ENCODE results near the gene MDM4. TPM values are rescaled to one million over a fixed set of nuclear protein-coding genes. Genes with fewer than 3 reads are reported as not detected.

MDM4 gene
- total RNA-seq, 1 donor from 2014 or later = 127 TPM

DNA sequence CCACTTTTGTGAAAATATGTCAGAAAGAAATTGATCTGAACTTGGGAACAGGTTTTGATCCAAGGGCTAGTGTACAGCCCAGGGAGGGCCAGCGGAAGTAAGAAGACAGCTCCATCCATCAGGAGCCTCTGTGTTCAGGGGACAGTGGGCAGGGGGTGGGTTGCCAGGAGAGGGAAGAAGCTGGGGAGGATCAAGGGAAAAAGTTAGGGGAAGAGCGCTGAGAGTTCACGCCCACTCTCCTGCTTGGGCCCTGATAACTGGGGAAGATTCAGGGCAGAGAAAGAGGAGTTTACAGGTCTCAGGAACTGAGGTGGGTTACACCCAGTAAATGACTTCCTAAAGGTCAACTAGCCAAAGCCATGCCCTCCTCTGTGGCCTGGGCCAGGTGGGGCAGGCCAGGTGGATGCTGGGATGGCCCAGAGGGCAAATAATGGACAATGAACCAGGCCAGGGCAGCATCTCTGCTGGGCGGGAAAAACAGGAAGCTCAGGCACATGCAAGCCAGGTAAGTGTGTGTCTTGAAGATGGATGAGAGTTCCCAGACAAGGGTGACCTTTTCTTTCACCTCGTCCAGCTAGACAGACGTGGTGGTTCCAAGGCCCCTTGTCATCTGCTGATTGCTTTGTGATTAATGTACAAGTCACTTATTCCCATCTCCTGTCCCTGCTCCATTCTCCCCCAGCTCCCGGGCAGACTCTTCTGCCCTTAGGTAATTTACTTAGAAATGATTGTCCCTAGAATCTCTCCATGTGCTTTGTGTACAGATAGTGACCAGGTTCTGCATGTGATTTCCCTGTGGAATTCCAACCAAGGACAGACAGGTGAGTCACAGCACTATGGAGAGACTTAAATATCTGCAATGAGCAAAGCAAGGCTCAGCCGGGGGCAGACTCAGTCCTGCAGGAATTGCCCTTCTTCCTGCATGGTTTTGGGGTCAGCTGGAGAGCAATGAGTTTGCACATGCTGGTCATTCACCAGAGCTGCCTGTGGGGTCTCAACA lies 57.0 kb downstream of the MDM4 start:
- peaks cover 21% of the 10 kb centered on the region for H3K4me1 Mint-ChIP-seq (ENCODE audit: low read depth)
- H3K9me3 Mint-ChIP-seq (ENCODE audit: low read depth) = no peaks in the 10 kb centered on the region
- H3K36me3 Mint-ChIP-seq (ENCODE audit: insufficient read depth) = no peaks in the 10 kb centered on the region
- peaks cover 23% of the 10 kb centered on the region for H3K27me3 Mint-ChIP-seq
- DNase-seq (ENCODE audit: low spot score, unreplicated experiment) = no peak
- peak overlapping the region; percentile 78 for H3K27ac Mint-ChIP-seq
- no peak overlapping the region for H3K4me3 Mint-ChIP-seq (ENCODE audit: low read depth)
- no peak for TF ChIP-seq CTCF (IDR thresholded peaks at IDR 0.05; ENCODE audit: unreplicated experiment)

- Mint-ChIP-seq H3K4me3 (ENCODE audit: low read depth) (no peak overlapping the region), H3K36me3 (ENCODE audit: insufficient read depth) (no peaks in the 10 kb centered on the region), H3K4me1 (ENCODE audit: low read depth) (peaks cover 25% of the 10 kb centered on the region), H3K9me3 (ENCODE audit: low read depth) (no peaks in the 10 kb centered on the region), H3K27ac (no peak overlapping the region), H3K27me3 (peaks cover 25% of the 10 kb centered on the region)
- TF ChIP-seq CTCF (IDR thresholded peaks at IDR 0.05; ENCODE audit: unreplicated experiment) = no peak
- no peak for DNase-seq (ENCODE audit: low spot score, unreplicated experiment)
These were observed 58.0 kb downstream of the MDM4 start for GRCh38 chr1:204574016-204574864.

DNA sequence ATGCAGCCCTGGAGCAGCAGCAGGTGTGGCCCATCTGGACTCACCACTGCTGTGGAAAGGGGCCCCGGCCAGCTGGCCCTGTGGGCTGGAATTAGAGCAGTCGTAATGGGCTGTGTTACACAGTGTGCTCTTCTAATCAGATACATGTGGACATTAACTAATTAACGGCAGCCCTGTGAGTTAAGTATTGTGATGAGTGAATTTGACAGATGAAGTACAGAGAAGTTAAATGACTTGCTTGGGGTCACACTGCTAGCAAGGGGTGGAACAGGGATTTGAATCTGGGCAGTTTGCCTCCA lies 58.6 kb downstream of the MDM4 start:
- no peak for TF ChIP-seq CTCF (IDR thresholded peaks at IDR 0.05; ENCODE audit: unreplicated experiment)
- no peak overlapping the region for H3K27ac Mint-ChIP-seq
- H3K9me3 Mint-ChIP-seq (ENCODE audit: low read depth) = no peaks in the 10 kb centered on the region
- peaks cover 25% of the 10 kb centered on the region for H3K4me1 Mint-ChIP-seq (ENCODE audit: low read depth)
- no peak for DNase-seq (ENCODE audit: low spot score, unreplicated experiment)
- H3K4me3 Mint-ChIP-seq (ENCODE audit: low read depth) = no peak overlapping the region
- H3K27me3 Mint-ChIP-seq = peaks cover 26% of the 10 kb centered on the region
- H3K36me3 Mint-ChIP-seq (ENCODE audit: insufficient read depth) = no peaks in the 10 kb centered on the region

DNA sequence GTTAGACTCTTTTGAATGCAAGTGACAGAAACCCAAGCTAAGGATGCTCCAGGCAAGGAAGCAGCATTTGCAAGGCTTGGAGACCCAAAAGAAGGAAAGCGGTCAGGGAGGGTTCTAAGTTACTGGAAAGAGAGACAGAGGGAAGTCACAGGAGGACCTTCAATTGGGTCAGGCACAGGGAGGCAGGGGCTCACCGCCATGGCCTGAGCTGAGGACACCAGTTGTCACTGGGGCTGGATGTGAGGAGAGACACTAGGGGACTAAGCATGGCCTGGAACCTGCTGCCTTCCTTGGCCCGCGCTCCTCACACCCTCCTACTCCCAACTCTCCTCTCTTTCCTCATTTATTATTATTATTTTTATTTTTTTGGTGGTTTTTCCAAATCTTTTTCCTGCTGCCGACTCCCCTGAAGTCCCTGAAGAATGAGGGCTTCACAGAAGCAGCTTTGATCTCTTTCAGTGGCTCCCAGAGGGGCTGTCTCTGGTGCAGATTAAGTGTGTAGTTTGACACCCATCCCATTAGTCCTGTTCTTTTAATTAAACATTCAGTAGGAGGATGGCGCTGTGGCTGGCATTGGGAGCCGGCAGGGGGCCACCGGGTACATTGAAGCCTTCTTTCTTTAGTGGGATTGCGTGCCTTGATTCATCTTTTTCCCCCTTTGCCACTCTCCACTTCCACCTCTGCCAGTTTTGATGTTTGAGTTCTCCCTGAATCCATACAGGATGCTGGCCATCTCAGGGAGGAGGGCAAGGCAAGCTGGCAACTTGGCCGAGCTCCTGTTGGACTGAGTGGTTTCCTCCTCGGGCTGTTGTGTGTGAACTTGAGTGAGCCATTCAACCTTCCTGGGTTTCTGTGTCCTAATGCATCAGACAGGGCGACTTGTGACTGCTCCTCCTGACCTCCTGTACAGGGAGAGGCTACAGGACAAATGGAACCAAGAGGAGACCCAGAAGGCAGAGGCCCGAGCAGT lies 59.3 kb downstream of the MDM4 start:
- no peak overlapping the region for H3K27ac Mint-ChIP-seq
- peaks cover 31% of the 10 kb centered on the region for H3K27me3 Mint-ChIP-seq
- H3K9me3 Mint-ChIP-seq (ENCODE audit: low read depth) = no peaks in the 10 kb centered on the region
- TF ChIP-seq CTCF (IDR thresholded peaks at IDR 0.05; ENCODE audit: unreplicated experiment) = no peak
- H3K4me3 Mint-ChIP-seq (ENCODE audit: low read depth) = no peak overlapping the region
- peaks cover 25% of the 10 kb centered on the region for H3K4me1 Mint-ChIP-seq (ENCODE audit: low read depth)
- H3K36me3 Mint-ChIP-seq (ENCODE audit: insufficient read depth) = no peaks in the 10 kb centered on the region
- DNase-seq (ENCODE audit: low spot score, unreplicated experiment) = no peak

Data from progenitor cell of endocrine pancreas (in vitro differentiated cells).